ENCODE measurements around the gene DGCR2.
"Not testable (repeated sequence)": the region's sequence is repeated elsewhere in the genome, so short reads cannot be mapped to it uniquely, and the experiment has no call there.

The DGCR2 gene

DNA sequence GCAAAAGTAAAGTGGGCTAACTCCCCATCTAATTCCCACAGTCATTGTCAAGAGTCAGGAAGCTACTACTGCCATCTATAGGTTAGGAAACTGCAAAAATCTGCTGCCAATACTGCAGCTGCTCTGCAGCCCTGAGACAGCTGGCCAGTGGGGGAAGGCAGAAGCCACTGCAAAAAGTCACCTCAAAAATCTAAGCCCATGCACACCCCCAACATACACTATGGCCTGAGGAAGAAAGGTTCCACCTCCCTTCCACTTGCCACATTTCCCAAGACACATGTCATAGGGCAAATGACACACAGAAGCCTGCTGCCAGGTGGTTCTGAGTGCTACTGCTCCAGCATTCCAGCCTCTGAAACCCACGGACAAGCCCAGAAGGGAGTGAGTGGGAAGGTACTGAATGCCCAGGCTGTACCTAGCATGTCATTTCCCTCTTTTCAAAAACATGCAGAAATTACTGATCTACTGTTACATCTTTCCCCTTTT is 36.9 kb downstream of the DGCR2 start:
- Histone ChIP-seq H3K27me3 (ENCODE audit: insufficient read depth, poor library complexity, severe bottlenecking) (no peaks in the 10 kb centered on the region), H3K4me3 (replicated peaks; ENCODE audit: insufficient read depth, low read length) (no peak overlapping the region), H3K27ac (replicated peaks) (peak overlapping the region; percentile 75)
- DNase-seq (ENCODE audit: low read depth in 1 of 2, low spot score in 1 of 2): peak; percentile 33 to 73
- TF ChIP-seq, protein P1, sequence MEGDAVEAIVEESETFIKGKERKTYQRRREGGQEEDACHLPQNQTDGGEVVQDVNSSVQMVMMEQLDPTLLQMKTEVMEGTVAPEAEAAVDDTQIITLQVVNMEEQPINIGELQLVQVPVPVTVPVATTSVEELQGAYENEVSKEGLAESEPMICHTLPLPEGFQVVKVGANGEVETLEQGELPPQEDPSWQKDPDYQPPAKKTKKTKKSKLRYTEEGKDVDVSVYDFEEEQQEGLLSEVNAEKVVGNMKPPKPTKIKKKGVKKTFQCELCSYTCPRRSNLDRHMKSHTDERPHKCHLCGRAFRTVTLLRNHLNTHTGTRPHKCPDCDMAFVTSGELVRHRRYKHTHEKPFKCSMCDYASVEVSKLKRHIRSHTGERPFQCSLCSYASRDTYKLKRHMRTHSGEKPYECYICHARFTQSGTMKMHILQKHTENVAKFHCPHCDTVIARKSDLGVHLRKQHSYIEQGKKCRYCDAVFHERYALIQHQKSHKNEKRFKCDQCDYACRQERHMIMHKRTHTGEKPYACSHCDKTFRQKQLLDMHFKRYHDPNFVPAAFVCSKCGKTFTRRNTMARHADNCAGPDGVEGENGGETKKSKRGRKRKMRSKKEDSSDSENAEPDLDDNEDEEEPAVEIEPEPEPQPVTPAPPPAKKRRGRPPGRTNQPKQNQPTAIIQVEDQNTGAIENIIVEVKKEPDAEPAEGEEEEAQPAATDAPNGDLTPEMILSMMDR (IDR thresholded peaks at IDR 0.05; ENCODE audit: insufficient read depth, low read length): peak; percentile 24
- TF ChIP-seq GABPA (IDR thresholded peaks at IDR 0.05; ENCODE audit: low read depth): no peak

DNA sequence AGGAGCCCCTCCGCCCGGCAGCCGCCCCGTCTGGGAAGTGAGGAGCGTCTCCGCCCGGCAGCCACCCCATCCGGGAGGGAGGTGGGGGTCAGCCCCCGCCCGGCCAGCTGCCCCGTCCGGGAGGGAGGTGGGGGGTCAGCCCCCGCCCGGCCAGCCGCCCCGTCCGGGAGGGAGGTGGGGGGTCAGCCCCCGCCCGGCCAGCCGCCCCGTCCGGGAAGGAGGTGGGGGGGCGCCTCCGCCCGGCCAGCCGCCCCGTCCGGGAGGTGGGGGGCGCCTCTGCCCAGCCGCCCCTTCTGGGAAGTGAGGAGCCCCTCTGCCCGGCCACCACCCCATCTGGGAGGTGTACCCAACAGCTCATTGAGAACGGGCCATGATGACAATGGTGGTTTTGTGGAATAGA is 37.6 kb downstream of the DGCR2 start:
- not testable (repeated sequence) for H3K4me3 ChIP-seq (replicated peaks; ENCODE audit: insufficient read depth, low read length); DNase-seq (ENCODE audit: low read depth in 1 of 2, low spot score in 1 of 2); H3K27me3 ChIP-seq (ENCODE audit: insufficient read depth, poor library complexity, severe bottlenecking)
- peak overlapping the region; percentile 75 for H3K27ac ChIP-seq (replicated peaks)

DNA sequence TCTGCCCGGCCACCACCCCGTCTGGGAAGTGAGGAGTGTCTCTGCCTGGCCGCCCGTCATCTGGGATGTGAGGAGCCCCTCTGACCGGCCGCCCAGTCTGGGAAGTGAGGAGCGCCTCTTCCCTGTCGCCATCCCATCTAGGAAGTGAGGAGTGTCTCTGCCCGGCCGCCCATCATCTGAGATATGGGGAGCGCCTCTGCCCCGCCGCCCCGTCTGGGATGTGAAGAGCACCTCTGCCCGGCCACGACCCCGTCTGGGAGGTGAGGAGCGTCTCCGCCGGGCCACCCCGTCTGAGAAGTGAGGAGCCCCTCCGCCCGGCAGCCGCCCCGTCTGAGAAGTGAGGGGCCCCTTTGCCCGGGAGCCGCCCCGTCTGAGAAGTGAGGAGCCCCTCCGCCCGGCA is 38.1 kb downstream of the DGCR2 start:
- H3K4me3 ChIP-seq (replicated peaks; ENCODE audit: insufficient read depth, low read length); H3K27ac ChIP-seq (replicated peaks); H3K27me3 ChIP-seq (ENCODE audit: insufficient read depth, poor library complexity, severe bottlenecking); DNase-seq (ENCODE audit: low read depth in 1 of 2, low spot score in 1 of 2): not testable (repeated sequence)

DNA sequence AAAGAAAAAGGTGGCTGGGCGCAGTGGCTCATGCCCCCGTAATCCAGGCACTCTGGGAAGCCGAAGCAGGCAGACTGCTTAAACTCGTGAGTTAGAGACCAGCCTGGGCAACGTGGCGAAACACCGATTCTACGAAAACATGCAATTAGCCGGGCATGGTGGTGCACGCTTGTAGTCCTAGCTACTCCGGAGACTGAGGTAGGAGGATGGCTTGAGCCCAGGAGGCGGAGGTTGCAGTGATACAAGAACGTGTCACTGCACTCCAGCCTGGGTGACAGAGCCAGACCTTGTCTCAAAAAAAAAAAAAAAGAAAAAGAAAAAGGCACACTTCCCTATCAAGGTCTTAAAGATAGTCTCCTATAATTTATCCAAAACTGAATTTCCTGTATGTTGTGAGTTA is 39.4 kb downstream of the DGCR2 start:
- no peak for DNase-seq (ENCODE audit: low read depth in 1 of 2, low spot score in 1 of 2)
- no peaks in the 10 kb centered on the region for H3K27me3 ChIP-seq (ENCODE audit: insufficient read depth, poor library complexity, severe bottlenecking)
- no peak overlapping the region for H3K4me3 ChIP-seq (replicated peaks; ENCODE audit: insufficient read depth, low read length)
- H3K27ac ChIP-seq (replicated peaks): no peak overlapping the region
- TF ChIP-seq POLR2AphosphoS5 (IDR thresholded peaks at IDR 0.05; ENCODE audit: low read depth) (no peak), GABPA (IDR thresholded peaks at IDR 0.05; ENCODE audit: low read depth) (no peak), SPI1 (IDR thresholded peaks at IDR 0.05; ENCODE audit: borderline replicate concordance, low read depth) (no peak)
- TF ChIP-seq, protein P2, sequence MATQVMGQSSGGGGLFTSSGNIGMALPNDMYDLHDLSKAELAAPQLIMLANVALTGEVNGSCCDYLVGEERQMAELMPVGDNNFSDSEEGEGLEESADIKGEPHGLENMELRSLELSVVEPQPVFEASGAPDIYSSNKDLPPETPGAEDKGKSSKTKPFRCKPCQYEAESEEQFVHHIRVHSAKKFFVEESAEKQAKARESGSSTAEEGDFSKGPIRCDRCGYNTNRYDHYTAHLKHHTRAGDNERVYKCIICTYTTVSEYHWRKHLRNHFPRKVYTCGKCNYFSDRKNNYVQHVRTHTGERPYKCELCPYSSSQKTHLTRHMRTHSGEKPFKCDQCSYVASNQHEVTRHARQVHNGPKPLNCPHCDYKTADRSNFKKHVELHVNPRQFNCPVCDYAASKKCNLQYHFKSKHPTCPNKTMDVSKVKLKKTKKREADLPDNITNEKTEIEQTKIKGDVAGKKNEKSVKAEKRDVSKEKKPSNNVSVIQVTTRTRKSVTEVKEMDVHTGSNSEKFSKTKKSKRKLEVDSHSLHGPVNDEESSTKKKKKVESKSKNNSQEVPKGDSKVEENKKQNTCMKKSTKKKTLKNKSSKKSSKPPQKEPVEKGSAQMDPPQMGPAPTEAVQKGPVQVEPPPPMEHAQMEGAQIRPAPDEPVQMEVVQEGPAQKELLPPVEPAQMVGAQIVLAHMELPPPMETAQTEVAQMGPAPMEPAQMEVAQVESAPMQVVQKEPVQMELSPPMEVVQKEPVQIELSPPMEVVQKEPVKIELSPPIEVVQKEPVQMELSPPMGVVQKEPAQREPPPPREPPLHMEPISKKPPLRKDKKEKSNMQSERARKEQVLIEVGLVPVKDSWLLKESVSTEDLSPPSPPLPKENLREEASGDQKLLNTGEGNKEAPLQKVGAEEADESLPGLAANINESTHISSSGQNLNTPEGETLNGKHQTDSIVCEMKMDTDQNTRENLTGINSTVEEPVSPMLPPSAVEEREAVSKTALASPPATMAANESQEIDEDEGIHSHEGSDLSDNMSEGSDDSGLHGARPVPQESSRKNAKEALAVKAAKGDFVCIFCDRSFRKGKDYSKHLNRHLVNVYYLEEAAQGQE (IDR thresholded peaks at IDR 0.05; ENCODE audit: insufficient replicate concordance, low read depth): no peak
- TF ChIP-seq, protein P1 (IDR thresholded peaks at IDR 0.05; ENCODE audit: insufficient read depth, low read length): no peak

DNA sequence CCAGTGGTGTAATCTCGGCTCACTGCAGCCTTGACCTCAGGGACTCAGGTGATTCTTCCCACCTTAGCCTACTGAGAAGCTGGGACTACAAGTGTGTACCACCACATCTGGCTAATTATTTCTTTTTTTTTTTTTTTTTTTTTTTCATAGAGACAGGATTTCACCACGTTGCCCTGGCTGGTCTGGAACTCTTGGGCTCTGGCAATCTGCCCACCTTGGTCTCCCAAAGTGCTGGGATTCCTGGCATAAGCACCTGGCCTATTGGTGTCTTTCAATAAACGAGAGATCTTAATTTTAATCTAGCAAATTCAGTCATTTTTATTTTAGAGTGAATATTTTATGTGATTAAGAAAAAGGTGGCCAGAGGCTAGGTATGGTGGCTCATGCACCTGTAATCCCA is 40.1 kb downstream of the DGCR2 start:
- Histone ChIP-seq H3K27me3 (ENCODE audit: insufficient read depth, poor library complexity, severe bottlenecking) (no peaks in the 10 kb centered on the region), H3K4me3 (replicated peaks; ENCODE audit: insufficient read depth, low read length) (no peak overlapping the region), H3K27ac (replicated peaks) (no peak overlapping the region)
- no peak for DNase-seq (ENCODE audit: low read depth in 1 of 2, low spot score in 1 of 2)
- TF ChIP-seq POLR2AphosphoS5 (IDR thresholded peaks at IDR 0.05; ENCODE audit: low read depth): no peak
- TF ChIP-seq GABPA (IDR thresholded peaks at IDR 0.05; ENCODE audit: low read depth): no peak
- TF ChIP-seq, protein P1 (IDR thresholded peaks at IDR 0.05; ENCODE audit: insufficient read depth, low read length): no peak
- TF ChIP-seq, protein P2 (IDR thresholded peaks at IDR 0.05; ENCODE audit: insufficient replicate concordance, low read depth): no peak
- no peak for TF ChIP-seq SPI1 (IDR thresholded peaks at IDR 0.05; ENCODE audit: borderline replicate concordance, low read depth)

All from HL-60 (cell line).